Measurements from ENCODE around the gene RHOBTB1.
"Not testable (repeated sequence)": the region's sequence is repeated elsewhere in the genome, so short reads cannot be mapped to it uniquely, and the experiment has no call there.

Gene RHOBTB1

GRCh38 chr10:60944058-60944909, at the start of gene RHOBTB1:
TSS of gene RHOBTB1 (minus strand) at chr10:60944185. CDS start at chr10:60911542, 32,643 bp downstream.
- DNase-seq: no peak

GRCh38 chr10:60992636-60993035, 48.7 kb upstream of the RHOBTB1 start:
- no peak for DNase-seq

- no peak for DNase-seq
These were observed 46.7 kb upstream of the RHOBTB1 start for GRCh38 chr10:60990663-60991062.

- DNase-seq: no peak
These were observed 45.5 kb upstream of the RHOBTB1 start for GRCh38 chr10:60989400-60989876.

GRCh38 chr10:60986791-60987190, 42.8 kb upstream of the RHOBTB1 start:
- no peak for DNase-seq

- no peak for DNase-seq
These were observed 42.0 kb upstream of the RHOBTB1 start for GRCh38 chr10:60985951-60986350.

- no peak for DNase-seq
These were observed 37.0 kb upstream of the RHOBTB1 start for GRCh38 chr10:60980997-60981396.

GRCh38 chr10:60979667-60980104, 35.7 kb upstream of the RHOBTB1 start:
- DNase-seq: no peak

- no peak for DNase-seq
These were observed 34.5 kb upstream of the RHOBTB1 start for GRCh38 chr10:60978287-60979115.

GRCh38 chr10:60977161-60978122, 33.5 kb upstream of the RHOBTB1 start:
- DNase-seq: no peak

- DNase-seq: no peak
These were observed 32.7 kb upstream of the RHOBTB1 start for GRCh38 chr10:60976687-60977086.

GRCh38 chr10:60975716-60976115, 31.7 kb upstream of the RHOBTB1 start:
- no peak for DNase-seq

- DNase-seq: no peak
These were observed 30.6 kb upstream of the RHOBTB1 start for GRCh38 chr10:60974463-60975149.

GRCh38 chr10:60973086-60973485, 29.1 kb upstream of the RHOBTB1 start:
- no peak for DNase-seq

GRCh38 chr10:60972181-60972580, 28.2 kb upstream of the RHOBTB1 start:
- DNase-seq: not testable (repeated sequence)

- DNase-seq: no peak
These were observed 26.5 kb upstream of the RHOBTB1 start for GRCh38 chr10:60970526-60970925.

GRCh38 chr10:60968504-60968903, 24.5 kb upstream of the RHOBTB1 start:
- no peak for DNase-seq

- DNase-seq: no peak
These were observed 24.0 kb upstream of the RHOBTB1 start for GRCh38 chr10:60967854-60968484.

GRCh38 chr10:60967260-60967659, 23.3 kb upstream of the RHOBTB1 start:
- no peak for DNase-seq

- no peak for DNase-seq
These were observed 21.7 kb upstream of the RHOBTB1 start for GRCh38 chr10:60965696-60966095.

All from NCI-H2081 treated with DMSO at 0.1 percent for 48 hours (cell line).